ENCODE measurements around the gene SSBP3. TPM values are rescaled to one million over a fixed set of nuclear protein-coding genes. Genes with fewer than 3 reads are reported as not detected.

The SSBP3 gene
- total RNA-seq, 3 donors from 2014 or later (not counting 1 experiment from before 2014, with no cell fraction given) = 162 to 224 (median 164) TPM

DNA sequence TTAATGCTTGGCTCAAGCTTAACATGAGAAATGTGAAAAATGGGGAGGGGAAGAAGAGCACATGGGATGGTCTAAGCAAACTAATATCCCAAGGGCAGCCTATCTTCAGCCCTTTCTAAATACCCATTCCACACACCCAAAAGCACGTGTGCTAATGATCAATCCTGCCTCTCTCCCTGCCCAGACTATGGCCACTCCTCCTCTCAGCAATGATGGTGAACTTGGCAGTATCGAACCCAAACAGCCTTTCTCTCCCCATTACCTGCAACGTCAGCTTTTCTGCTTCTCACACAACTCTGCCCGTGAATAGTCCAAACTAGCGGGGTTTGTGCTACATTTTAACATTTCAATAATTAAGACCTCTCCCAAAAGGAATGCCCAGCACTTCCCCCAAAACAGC lies 41.6 kb downstream of the SSBP3 start:
- DNase-seq (no peak), ATAC-seq (no peak)
- H3K27me3 Mint-ChIP-seq (ENCODE audit: low read depth in 2 of 2) = no peaks in the 10 kb centered on the region
- H3K27me3 ChIP-seq (ENCODE audit: control insufficient read depth, insufficient read depth, low read length) = no peaks in the 10 kb centered on the region
- peaks cover 90 to 93% of the 10 kb centered on the region in 2 donors for H3K4me1 Mint-ChIP-seq
- no peak overlapping the region for H3K4me3 ChIP-seq (ENCODE audit: low read length)
- WGBS (ENCODE audit: insufficient coverage) = 92% methylated on average over 5 of the region's 5 CpGs
- H3K36me3 Mint-ChIP-seq = no peaks in the 10 kb centered on the region
- no peaks in the 10 kb centered on the region for H3K36me3 ChIP-seq (ENCODE audit: control insufficient read depth, insufficient read depth, low read length)
- H3K4me3 Mint-ChIP-seq = no peak overlapping the region
- peak overlapping the region; percentile 66 to 71 for H3K27ac Mint-ChIP-seq
- no peaks in the 10 kb centered on the region for H3K9me3 ChIP-seq (ENCODE audit: control insufficient read depth, insufficient read depth, low read length)
- no peak overlapping the region for H3K27ac ChIP-seq (ENCODE audit: low read length)
- H3K9me3 Mint-ChIP-seq = no peaks in the 10 kb centered on the region
- TF ChIP-seq CTCF (IDR thresholded peaks at IDR 0.05) = no peak
- H3K4me1 ChIP-seq (ENCODE audit: control insufficient read depth, insufficient read depth, low read length) = peaks cover 19% of the 10 kb centered on the region
- intact Hi-C loops (cut with micrococcal nuclease) = no loop called here

DNA sequence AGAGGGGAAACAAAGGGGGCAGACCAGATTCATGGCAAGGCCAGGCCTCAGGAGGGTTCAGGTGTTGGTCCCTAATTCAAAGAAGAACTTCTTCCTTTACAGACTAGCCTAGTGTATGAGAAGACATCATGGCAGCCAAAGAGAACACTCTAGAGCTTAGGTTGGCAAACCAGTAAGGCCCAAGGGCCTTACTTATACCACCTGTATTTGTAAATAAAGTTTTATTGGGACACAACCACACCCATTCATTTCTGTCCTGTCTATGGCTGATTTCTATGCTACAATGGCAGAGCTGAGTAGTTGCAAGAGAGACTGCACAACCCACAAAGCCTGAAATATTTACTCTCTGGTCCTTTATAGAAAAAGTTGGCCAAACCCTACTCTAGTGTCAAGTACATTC lies 42.3 kb downstream of the SSBP3 start:
- Histone ChIP-seq H3K36me3 (ENCODE audit: control insufficient read depth, insufficient read depth, low read length) (no peaks in the 10 kb centered on the region), H3K4me1 (ENCODE audit: control insufficient read depth, insufficient read depth, low read length) (peaks cover 19% of the 10 kb centered on the region), H3K9me3 (ENCODE audit: control insufficient read depth, insufficient read depth, low read length) (no peaks in the 10 kb centered on the region), H3K27ac (ENCODE audit: low read length) (no peak overlapping the region), H3K27me3 (ENCODE audit: control insufficient read depth, insufficient read depth, low read length) (no peaks in the 10 kb centered on the region), H3K4me3 (ENCODE audit: low read length) (no peak overlapping the region)
- Mint-ChIP-seq H3K9me3 (no peaks in the 10 kb centered on the region), H3K36me3 (no peaks in the 10 kb centered on the region), H3K4me3 (no peak overlapping the region), H3K27ac (peak overlapping the region; percentile 66 to 71), H3K27me3 (ENCODE audit: low read depth in 2 of 2) (no peaks in the 10 kb centered on the region), H3K4me1 (peaks cover 93% of the 10 kb centered on the region in 2 donors)
- intact Hi-C loops (cut with micrococcal nuclease) = no loop called here
- TF ChIP-seq CTCF (IDR thresholded peaks at IDR 0.05) = no peak
- ATAC-seq (no peak), DNase-seq (no peak)

GRCh38 chr1:54362881-54363340 lies 43.3 kb downstream of the SSBP3 start:
- Histone ChIP-seq H3K9me3 (ENCODE audit: control insufficient read depth, insufficient read depth, low read length) (no peaks in the 10 kb centered on the region), H3K27me3 (ENCODE audit: control insufficient read depth, insufficient read depth, low read length) (no peaks in the 10 kb centered on the region), H3K36me3 (ENCODE audit: control insufficient read depth, insufficient read depth, low read length) (peaks cover 5% of the 10 kb centered on the region), H3K4me1 (ENCODE audit: control insufficient read depth, insufficient read depth, low read length) (peaks cover 28% of the 10 kb centered on the region), H3K27ac (ENCODE audit: low read length) (no peak overlapping the region), H3K4me3 (ENCODE audit: low read length) (no peak overlapping the region)
- WGBS (ENCODE audit: insufficient coverage) = no CpG with 5 or more reads among the region's 2 CpGs
- DNase-seq (no peak), ATAC-seq (no peak)
- H3K36me3 Mint-ChIP-seq = no peaks in the 10 kb centered on the region
- intact Hi-C loops (cut with micrococcal nuclease) = no loop called here
- no peaks in the 10 kb centered on the region for H3K27me3 Mint-ChIP-seq (ENCODE audit: low read depth in 2 of 2)
- no peaks in the 10 kb centered on the region for H3K9me3 Mint-ChIP-seq
- TF ChIP-seq CTCF (IDR thresholded peaks at IDR 0.05) = no peak
- no peak overlapping the region for H3K4me3 Mint-ChIP-seq
- H3K4me1 Mint-ChIP-seq = peaks cover 95 to 96% of the 10 kb centered on the region in 2 donors
- peak overlapping the region; percentile 66 to 71 for H3K27ac Mint-ChIP-seq

GRCh38 chr1:54361342-54361741 lies 44.9 kb downstream of the SSBP3 start:
- intact Hi-C loops (cut with micrococcal nuclease) = no loop called here
- DNase-seq (no peak), ATAC-seq (no peak)
- Mint-ChIP-seq H3K9me3 (no peaks in the 10 kb centered on the region), H3K36me3 (no peaks in the 10 kb centered on the region), H3K27ac (peak overlapping the region; percentile 66 to 71), H3K4me1 (peaks cover 99 to 100% of the 10 kb centered on the region in 2 donors), H3K27me3 (ENCODE audit: low read depth in 2 of 2) (no peaks in the 10 kb centered on the region), H3K4me3 (no peak overlapping the region)
- no peak for TF ChIP-seq CTCF (IDR thresholded peaks at IDR 0.05)
- Histone ChIP-seq H3K27me3 (ENCODE audit: control insufficient read depth, insufficient read depth, low read length) (no peaks in the 10 kb centered on the region), H3K4me1 (ENCODE audit: control insufficient read depth, insufficient read depth, low read length) (peaks cover 41% of the 10 kb centered on the region), H3K4me3 (ENCODE audit: low read length) (no peak overlapping the region), H3K27ac (ENCODE audit: low read length) (no peak overlapping the region), H3K9me3 (ENCODE audit: control insufficient read depth, insufficient read depth, low read length) (no peaks in the 10 kb centered on the region), H3K36me3 (ENCODE audit: control insufficient read depth, insufficient read depth, low read length) (peaks cover 5% of the 10 kb centered on the region)
- 91% methylated on average over 12 of the region's 12 CpGs for WGBS (ENCODE audit: insufficient coverage)

All from natural killer cell (primary cell).